Measurements from ENCODE around the gene HIGD2B.
"Not testable (repeated sequence)": the region's sequence is repeated elsewhere in the genome, so short reads cannot be mapped to it uniquely, and the experiment has no call there.

HIGD2B gene

GRCh38 chr15:72706266-72706665 is 20.3 kb upstream of the HIGD2B start:
- Histone ChIP-seq H3K4me1 (no peaks in the 10 kb centered on the region), H3K36me3 (replicated peaks) (no peaks in the 10 kb centered on the region), H3K9me3 (no peaks in the 10 kb centered on the region), H3K27me3 (ENCODE audit: low read depth) (no peaks in the 10 kb centered on the region), H3K4me3 (no peak overlapping the region)
- in situ Hi-C loops (cut with MboI; ENCODE audit: low sequenced_read_pairs), result no loop called here
- DNase-seq (ENCODE audit: low spot score in 2 of 2), result no peak

- in situ Hi-C loops (cut with MboI; ENCODE audit: low sequenced_read_pairs), result no loop called here
- no peaks in the 10 kb centered on the region for H3K27me3 ChIP-seq (ENCODE audit: low read depth)
- no peaks in the 10 kb centered on the region for H3K36me3 ChIP-seq (replicated peaks)
Observed at GRCh38 chr15:72700076-72700475, 14.1 kb upstream of the HIGD2B start.

GRCh38 chr15:72698938-72699337 is 13.0 kb upstream of the HIGD2B start:
- no peaks in the 10 kb centered on the region for H3K27me3 ChIP-seq (ENCODE audit: low read depth)
- no peak for DNase-seq (ENCODE audit: low spot score in 2 of 2)
- no peak overlapping the region for H3K4me3 ChIP-seq
- H3K36me3 ChIP-seq (replicated peaks), result no peaks in the 10 kb centered on the region
- in situ Hi-C loops (cut with MboI; ENCODE audit: low sequenced_read_pairs), result loop anchor here (25.0 kb wide), 1 partner anchor 1413 kb away; no protein-coding TSS in a partner anchor
- H3K4me1 ChIP-seq, result no peaks in the 10 kb centered on the region
- H3K9me3 ChIP-seq, result no peaks in the 10 kb centered on the region

More at GRCh38 chr15:72700076-72700475, 14.1 kb upstream of the HIGD2B start:
- DNase-seq (ENCODE audit: low spot score in 2 of 2), result no peak
- H3K4me3 ChIP-seq, result no peak overlapping the region
- H3K4me1 ChIP-seq, result no peaks in the 10 kb centered on the region
- no peaks in the 10 kb centered on the region for H3K9me3 ChIP-seq

- Histone ChIP-seq H3K27me3 (ENCODE audit: low read depth) (no peaks in the 10 kb centered on the region), H3K4me1 (peaks cover 2% of the 10 kb centered on the region; the same call in 1 of the 2 replicates), H3K36me3 (replicated peaks) (no peaks in the 10 kb centered on the region), H3K4me3 (no peak overlapping the region), H3K9me3 (no peaks in the 10 kb centered on the region)
- in situ Hi-C loops (cut with MboI; ENCODE audit: low sequenced_read_pairs), result loop anchor here (25.0 kb wide), 1 partner anchor 1421 kb away; no protein-coding TSS in a partner anchor
- no peak for DNase-seq (ENCODE audit: low spot score in 2 of 2)
Observed at GRCh38 chr15:72690938-72691337, 5.0 kb upstream of the HIGD2B start.

GRCh38 chr15:72688697-72689096 is 2.7 kb upstream of the HIGD2B start:
- Histone ChIP-seq H3K27me3 (ENCODE audit: low read depth) (no peaks in the 10 kb centered on the region), H3K9me3 (no peaks in the 10 kb centered on the region), H3K36me3 (replicated peaks) (no peaks in the 10 kb centered on the region), H3K4me3 (no peak overlapping the region), H3K4me1 (peaks cover 7% of the 10 kb centered on the region)
- DNase-seq (ENCODE audit: low spot score in 2 of 2), result no peak
- in situ Hi-C loops (cut with MboI; ENCODE audit: low sequenced_read_pairs), result loop anchor here (25.0 kb wide), 1 partner anchor 1424 kb away; no protein-coding TSS in a partner anchor

- Histone ChIP-seq H3K4me1 (peaks cover 7% of the 10 kb centered on the region), H3K4me3 (peak overlapping the region; percentile 45), H3K27me3 (ENCODE audit: low read depth) (peaks cover 3% of the 10 kb centered on the region; the same call in 1 of the 2 replicates), H3K36me3 (replicated peaks) (no peaks in the 10 kb centered on the region), H3K9me3 (no peaks in the 10 kb centered on the region)
- in situ Hi-C loops (cut with MboI; ENCODE audit: low sequenced_read_pairs), result loop anchor here (25.0 kb wide), 1 partner anchor 1427 kb away; no protein-coding TSS in a partner anchor
- no peak for DNase-seq (ENCODE audit: low spot score in 2 of 2)
Observed at GRCh38 chr15:72685301-72685924, 569 bp downstream of the HIGD2B start.

GRCh38 chr15:72682772-72683171 is 3.2 kb downstream of the HIGD2B start:
- H3K4me3 ChIP-seq, result no peak overlapping the region
- H3K36me3 ChIP-seq (replicated peaks), result no peaks in the 10 kb centered on the region
- H3K4me1 ChIP-seq, result peaks cover 7% of the 10 kb centered on the region
- H3K27me3 ChIP-seq (ENCODE audit: low read depth), result peaks cover 27% of the 10 kb centered on the region
- no peak for DNase-seq (ENCODE audit: low spot score in 2 of 2)
- H3K9me3 ChIP-seq, result no peaks in the 10 kb centered on the region
- in situ Hi-C loops (cut with MboI; ENCODE audit: low sequenced_read_pairs), result loop anchor here (25.0 kb wide), 1 partner anchor 1430 kb away; no protein-coding TSS in a partner anchor

GRCh38 chr15:72680931-72681330 is 5.1 kb downstream of the HIGD2B start:
- H3K36me3 ChIP-seq (replicated peaks), result no peaks in the 10 kb centered on the region
- H3K9me3 ChIP-seq, result no peaks in the 10 kb centered on the region
- no peak overlapping the region for H3K4me3 ChIP-seq
- H3K27me3 ChIP-seq (ENCODE audit: low read depth), result peaks cover 34% of the 10 kb centered on the region
- DNase-seq (ENCODE audit: low spot score in 2 of 2), result no peak
- peaks cover 5% of the 10 kb centered on the region for H3K4me1 ChIP-seq
- in situ Hi-C loops (cut with MboI; ENCODE audit: low sequenced_read_pairs), result loop anchor here (25.0 kb wide), 1 partner anchor 1431 kb away; no protein-coding TSS in a partner anchor

GRCh38 chr15:72676838-72677237 is 9.1 kb downstream of the HIGD2B start:
- H3K4me3 ChIP-seq, result no peak overlapping the region
- H3K9me3 ChIP-seq, result no peaks in the 10 kb centered on the region
- H3K4me1 ChIP-seq, result peaks cover 7% of the 10 kb centered on the region
- H3K27me3 ChIP-seq (ENCODE audit: low read depth), result peaks cover 34% of the 10 kb centered on the region
- no peak for DNase-seq (ENCODE audit: low spot score in 2 of 2)
- in situ Hi-C loops (cut with MboI; ENCODE audit: low sequenced_read_pairs), result loop anchor here (10.0 to 25.0 kb wide), 5 partner anchors 52 to 1648 kb away; no protein-coding TSS in a partner anchor
- H3K36me3 ChIP-seq (replicated peaks), result no peaks in the 10 kb centered on the region

GRCh38 chr15:72671525-72671924 is 14.5 kb downstream of the HIGD2B start:
- Histone ChIP-seq H3K36me3 (replicated peaks) (no peaks in the 10 kb centered on the region), H3K4me3 (peak overlapping the region; percentile 12), H3K4me1 (peaks cover 18% of the 10 kb centered on the region), H3K27me3 (ENCODE audit: low read depth) (no peaks in the 10 kb centered on the region), H3K9me3 (no peaks in the 10 kb centered on the region)
- peak; percentile 90 to 100 for DNase-seq (ENCODE audit: low spot score in 2 of 2)
- in situ Hi-C loops (cut with MboI; ENCODE audit: low sequenced_read_pairs), result loop anchor here (10.0 kb wide), 4 partner anchors 47 to 1653 kb away; no protein-coding TSS in a partner anchor

- peak; percentile 92 to 97 for DNase-seq (ENCODE audit: low spot score in 2 of 2)
- not testable (repeated sequence) for H3K27me3 ChIP-seq (ENCODE audit: low read depth); H3K36me3 ChIP-seq (replicated peaks); H3K9me3 ChIP-seq
- Histone ChIP-seq H3K4me1 (peaks cover 18% of the 10 kb centered on the region), H3K4me3 (peak overlapping the region; percentile 12)
- in situ Hi-C loops (cut with MboI; ENCODE audit: low sequenced_read_pairs), result loop anchor here (10.0 kb wide), 4 partner anchors 46 to 1654 kb away; no protein-coding TSS in a partner anchor
Observed at GRCh38 chr15:72670656-72671352, 15.2 kb downstream of the HIGD2B start.

GRCh38 chr15:72669803-72670202 is 16.2 kb downstream of the HIGD2B start:
- H3K9me3 ChIP-seq; H3K36me3 ChIP-seq (replicated peaks); DNase-seq (ENCODE audit: low spot score in 2 of 2); H3K4me3 ChIP-seq; H3K27me3 ChIP-seq (ENCODE audit: low read depth): not testable (repeated sequence)
- peaks cover 18% of the 10 kb centered on the region for H3K4me1 ChIP-seq
- in situ Hi-C loops (cut with MboI; ENCODE audit: low sequenced_read_pairs), result loop anchor here (10.0 kb wide), 4 partner anchors 45 to 1655 kb away; no protein-coding TSS in a partner anchor

GRCh38 chr15:72665706-72666105 is 20.3 kb downstream of the HIGD2B start:
- H3K9me3 ChIP-seq; H3K36me3 ChIP-seq (replicated peaks); in situ Hi-C loops (cut with MboI; ENCODE audit: low sequenced_read_pairs); H3K4me3 ChIP-seq; H3K27me3 ChIP-seq (ENCODE audit: low read depth); H3K4me1 ChIP-seq: not testable (repeated sequence)
- DNase-seq (ENCODE audit: low spot score in 2 of 2), result peak in 1 of 2 experiments; percentile 4

GRCh38 chr15:72663931-72664330 is 22.1 kb downstream of the HIGD2B start:
- in situ Hi-C loops (cut with MboI; ENCODE audit: low sequenced_read_pairs); DNase-seq (ENCODE audit: low spot score in 2 of 2); H3K4me1 ChIP-seq; H3K4me3 ChIP-seq; H3K9me3 ChIP-seq; H3K27me3 ChIP-seq (ENCODE audit: low read depth); H3K36me3 ChIP-seq (replicated peaks): not testable (repeated sequence)
